GM19240 (cell line): Measurements from ENCODE around the gene SAE1.
"Not testable (repeated sequence)": the region's sequence is repeated elsewhere in the genome, so short reads cannot be mapped to it uniquely, and the experiment has no call there.

Experiments
- DNase-seq: peaks from one replicate; pipeline ENCODE4 v3.0.0; 2011; ENCODE audit warnings: low spot score; ENCODE audit not compliant: insufficient read length

SAE1 gene

DNA sequence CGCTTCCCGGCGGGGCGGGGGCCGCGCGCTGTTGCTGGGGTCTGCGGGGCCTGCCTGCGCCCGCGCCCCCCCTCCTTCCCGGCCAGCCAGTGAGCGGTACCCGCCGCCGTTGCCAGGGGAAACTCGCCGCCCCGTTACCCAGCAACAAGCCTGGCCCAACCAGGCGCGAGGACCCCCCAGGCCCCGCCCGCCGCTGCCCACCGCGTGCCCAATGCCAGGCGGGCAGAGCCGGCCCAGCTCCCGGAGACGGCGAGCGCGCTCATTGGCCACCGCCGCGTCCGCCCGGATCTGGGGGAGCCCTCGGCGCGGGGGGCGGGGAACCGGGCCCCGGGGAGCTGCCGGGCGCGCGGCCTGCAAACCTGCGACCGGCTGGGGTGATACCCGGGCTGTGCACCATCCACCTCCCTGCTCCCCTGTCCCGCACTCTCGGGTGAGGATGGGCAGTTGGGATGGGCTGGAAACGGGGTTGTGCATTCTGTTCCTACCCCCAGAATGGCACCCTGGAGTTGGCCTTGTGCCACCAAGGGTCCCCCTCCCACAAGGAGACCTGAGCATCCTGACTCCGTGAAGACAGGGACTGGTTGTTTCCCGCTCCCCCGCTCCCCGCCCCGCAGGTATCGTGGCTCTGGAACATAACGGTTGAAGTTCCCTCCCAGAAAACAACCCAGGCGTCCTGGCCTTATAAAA lies 109.1 kb downstream of the SAE1 start:
- no peak for DNase-seq

DNA sequence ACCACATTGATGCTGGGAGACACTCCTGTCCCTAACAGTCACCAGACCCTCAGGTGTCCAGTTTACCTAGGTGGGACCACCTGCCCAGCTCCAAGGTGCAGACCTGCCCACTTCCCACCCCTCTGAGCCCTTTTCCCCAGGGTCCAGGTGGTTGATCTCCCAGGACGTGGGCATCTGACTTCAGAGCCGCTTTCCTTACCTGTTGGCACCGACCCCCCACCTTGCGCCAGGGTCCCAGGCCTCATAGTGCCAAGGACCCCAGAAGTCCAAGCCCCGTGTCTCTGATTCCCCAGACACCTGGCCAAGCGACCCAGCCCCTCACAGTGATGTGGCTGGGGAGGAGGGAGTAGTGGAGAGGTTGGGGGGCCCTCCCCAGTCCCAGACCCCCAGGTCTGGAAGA lies 109.9 kb downstream of the SAE1 start:
- DNase-seq = no peak

GRCh38 chr19:47240996-47241918 lies 110.6 kb downstream of the SAE1 start:
- DNase-seq = peak; percentile 59

DNA sequence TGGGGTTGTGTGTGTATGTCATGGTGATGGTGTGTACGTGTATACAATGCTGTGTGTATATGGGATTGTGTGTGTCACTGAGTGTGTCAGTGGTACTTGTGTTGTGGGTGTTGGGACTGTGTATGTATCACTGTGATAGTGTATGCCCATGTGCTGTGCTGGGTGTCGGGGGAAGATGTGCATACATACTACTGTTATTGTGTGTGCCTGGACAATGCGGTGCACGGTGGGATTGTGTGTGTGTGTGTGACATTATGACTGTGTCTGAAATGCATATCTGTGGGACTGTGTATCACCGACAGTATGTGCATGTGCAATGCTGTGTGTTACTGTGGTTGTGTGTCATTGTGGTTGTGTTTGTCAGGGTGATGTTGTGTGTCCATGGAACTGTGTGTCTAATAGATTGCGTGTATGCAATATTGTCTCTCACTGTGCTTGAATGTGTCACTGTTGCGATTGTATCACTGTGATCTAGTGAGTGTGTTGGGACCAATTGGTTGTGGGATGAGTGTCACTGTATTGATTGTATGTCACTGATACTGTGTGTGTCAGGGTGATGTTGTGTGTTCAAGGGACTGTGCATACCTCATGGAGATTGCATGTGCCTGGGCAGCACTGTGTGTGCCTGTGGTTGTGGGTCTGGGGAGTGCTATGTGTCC lies 111.4 kb downstream of the SAE1 start:
- no peak for DNase-seq

GRCh38 chr19:47243364-47243775 lies 112.7 kb downstream of the SAE1 start:
- no peak for DNase-seq

GRCh38 chr19:47243776-47244547 lies 113.3 kb downstream of the SAE1 start:
- DNase-seq = peak; percentile 93

- no peak for DNase-seq
These were observed 116.8 kb downstream of the SAE1 start for GRCh38 chr19:47247308-47247990.

- DNase-seq = not testable (repeated sequence)
These were observed 122.4 kb downstream of the SAE1 start for GRCh38 chr19:47253016-47253415.

DNA sequence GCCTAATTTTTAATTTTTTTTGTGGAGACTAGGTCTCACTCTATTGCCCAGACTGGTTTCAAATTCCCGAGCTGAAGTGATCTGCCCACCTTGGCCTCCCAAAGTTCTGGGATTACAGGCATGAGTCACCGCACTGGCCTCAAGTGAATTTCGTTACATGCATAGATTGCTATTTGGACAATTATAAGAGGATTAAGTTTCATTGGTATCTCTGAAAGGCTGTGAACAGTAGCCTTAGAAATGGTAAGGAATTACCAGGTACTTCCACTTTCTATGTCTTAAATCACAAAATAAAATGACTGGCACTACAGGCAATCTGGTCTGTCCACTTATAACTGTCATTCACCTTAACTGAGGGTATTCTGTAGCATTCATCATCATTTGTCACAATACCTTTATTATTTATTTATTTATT lies 122.8 kb downstream of the SAE1 start:
- DNase-seq = no peak

DNA sequence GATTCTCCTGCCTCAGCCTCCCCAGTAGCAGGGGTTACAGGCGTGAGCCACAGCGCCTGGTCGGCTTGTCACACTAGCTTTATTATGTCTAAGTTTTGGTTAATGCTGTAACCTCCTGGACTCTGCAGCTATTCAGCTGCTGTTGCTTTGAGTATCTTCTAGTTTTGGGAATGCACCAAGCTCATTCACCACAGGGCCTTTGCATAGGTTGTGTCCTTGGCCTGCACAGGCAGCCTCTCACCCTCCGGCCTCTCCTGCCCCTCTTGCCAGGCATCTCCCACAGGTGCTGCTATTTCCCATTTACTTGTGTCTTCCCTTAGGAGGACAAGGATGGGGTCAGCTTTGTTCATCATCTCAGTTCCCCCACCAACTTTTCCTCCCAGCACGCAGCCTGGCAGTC lies 123.3 kb downstream of the SAE1 start:
- DNase-seq = no peak

GRCh38 chr19:47255879-47256692 lies 125.5 kb downstream of the SAE1 start, which contains the start of gene CCDC9:
Gene CCDC9 (plus strand): TSS chr19:47256525. CDS start chr19:47258401, 1,876 bp downstream.
- peak; percentile 97 for DNase-seq

- DNase-seq = peak; percentile 98
These were observed 126.2 kb downstream of the SAE1 start for GRCh38 chr19:47256693-47257410.

DNA sequence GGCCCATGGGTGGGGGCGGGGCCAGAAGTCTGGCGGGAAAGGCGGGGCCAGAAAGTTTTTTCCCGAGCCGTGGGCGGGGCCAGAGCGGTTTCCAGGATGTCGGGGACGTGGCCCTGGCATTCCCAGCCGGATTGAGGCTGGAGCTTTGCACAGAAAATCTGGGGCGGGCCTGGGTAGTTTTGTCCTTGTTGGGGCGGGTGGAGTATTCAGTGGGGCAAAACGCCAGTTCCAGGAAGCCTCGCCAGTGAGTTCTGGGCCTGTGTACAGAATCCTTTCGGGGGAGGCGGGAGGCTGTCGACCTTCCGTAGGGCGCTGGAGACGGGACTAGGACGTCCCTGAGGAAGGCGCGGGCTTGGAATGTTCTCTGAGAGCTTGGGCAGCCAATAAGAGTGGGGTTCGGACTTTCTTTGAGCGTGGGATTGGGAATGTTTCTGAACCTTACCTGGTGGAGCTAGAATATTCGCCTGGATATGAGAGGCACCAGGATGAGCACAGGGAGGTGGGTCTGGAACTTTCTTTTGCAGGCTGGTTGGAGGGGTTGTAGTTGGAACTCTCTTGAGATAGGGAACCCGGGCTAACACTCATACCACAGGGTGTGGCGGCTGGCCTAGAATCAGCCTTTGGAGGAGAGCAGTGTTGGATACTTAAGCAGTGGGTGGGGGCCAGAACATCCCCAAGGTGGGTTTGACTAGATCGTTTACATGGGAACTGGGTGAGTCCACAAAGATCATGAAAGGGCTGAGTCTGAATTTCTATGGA lies 127.0 kb downstream of the SAE1 start:
- no peak for DNase-seq

DNA sequence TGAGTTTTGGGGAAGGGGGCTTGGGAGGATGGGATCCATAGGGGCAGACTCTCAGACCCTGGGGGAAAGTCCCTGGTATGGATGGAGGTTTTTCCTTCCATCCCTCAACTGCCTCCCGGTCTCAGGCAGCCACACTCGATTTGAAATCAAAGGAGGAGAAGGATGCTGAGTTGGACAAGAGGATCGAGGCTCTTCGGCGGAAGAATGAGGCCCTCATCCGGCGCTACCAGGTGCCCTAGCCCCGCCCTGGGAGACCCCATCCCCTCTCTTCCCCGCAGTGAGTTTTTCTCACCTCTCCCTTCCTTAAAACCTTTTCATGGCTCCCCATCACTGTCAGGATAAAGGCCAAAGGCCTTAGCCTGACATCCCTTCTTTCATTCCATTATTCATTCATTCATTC lies 127.8 kb downstream of the SAE1 start:
- DNase-seq = no peak

GRCh38 chr19:47258895-47259555 lies 128.4 kb downstream of the SAE1 start:
- DNase-seq = no peak
